Measurements from ENCODE around the gene KRT83.

DNA sequence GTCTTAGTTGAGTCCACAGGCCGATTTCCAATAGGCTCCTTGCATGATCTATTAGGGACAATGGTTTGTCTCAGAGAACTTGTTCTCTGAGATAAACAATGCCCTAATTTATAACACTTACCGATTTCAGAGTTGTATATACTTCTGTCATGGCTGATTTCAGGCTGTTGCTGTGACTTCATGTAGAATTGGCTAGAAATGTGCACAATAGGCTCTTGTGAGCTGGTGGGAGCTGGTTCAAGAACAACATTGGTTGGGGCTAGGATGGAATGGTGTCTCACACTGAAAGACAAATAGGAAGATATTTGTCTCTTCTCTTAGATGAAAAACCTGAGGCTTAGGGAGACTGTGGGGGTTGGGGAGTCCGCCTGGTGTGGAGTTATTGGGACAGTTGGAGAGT lies 53.5 kb downstream of the KRT83 start:
- TF ChIP-seq, protein P1, sequence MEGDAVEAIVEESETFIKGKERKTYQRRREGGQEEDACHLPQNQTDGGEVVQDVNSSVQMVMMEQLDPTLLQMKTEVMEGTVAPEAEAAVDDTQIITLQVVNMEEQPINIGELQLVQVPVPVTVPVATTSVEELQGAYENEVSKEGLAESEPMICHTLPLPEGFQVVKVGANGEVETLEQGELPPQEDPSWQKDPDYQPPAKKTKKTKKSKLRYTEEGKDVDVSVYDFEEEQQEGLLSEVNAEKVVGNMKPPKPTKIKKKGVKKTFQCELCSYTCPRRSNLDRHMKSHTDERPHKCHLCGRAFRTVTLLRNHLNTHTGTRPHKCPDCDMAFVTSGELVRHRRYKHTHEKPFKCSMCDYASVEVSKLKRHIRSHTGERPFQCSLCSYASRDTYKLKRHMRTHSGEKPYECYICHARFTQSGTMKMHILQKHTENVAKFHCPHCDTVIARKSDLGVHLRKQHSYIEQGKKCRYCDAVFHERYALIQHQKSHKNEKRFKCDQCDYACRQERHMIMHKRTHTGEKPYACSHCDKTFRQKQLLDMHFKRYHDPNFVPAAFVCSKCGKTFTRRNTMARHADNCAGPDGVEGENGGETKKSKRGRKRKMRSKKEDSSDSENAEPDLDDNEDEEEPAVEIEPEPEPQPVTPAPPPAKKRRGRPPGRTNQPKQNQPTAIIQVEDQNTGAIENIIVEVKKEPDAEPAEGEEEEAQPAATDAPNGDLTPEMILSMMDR (conservative IDR thresholded peaks at IDR 0.05; ENCODE audit: low read length), result no peak
- TF ChIP-seq EZH2phosphoT487 (IDR thresholded peaks at IDR 0.05; ENCODE audit: borderline replicate concordance), result no peak

Measured in Loucy (cell line).